Activated naive CD4-positive, alpha-beta T cell treated with anti-CD3 and anti-CD28 coated beads for 36 hours (primary cell): ENCODE measurements around the gene SNX15. TPM values are rescaled to one million over a fixed set of nuclear protein-coding genes. Genes with fewer than 3 reads are reported as not detected.

Experiments used
- CTCF ChIA-PET: fragments of 350-600 bp; sonication (Branson Sonifier 250); formaldehyde crosslinking; loops from one replicate; lab custom pipeline; 2021; ENCODE audit warnings: antibody characterized with exemption; lab: Charles Lee
- DNase-seq: peaks from one replicate; pipeline ENCODE4 v3.0.0-alpha.2; 2020
- H3K27ac Mint-ChIP-seq: one replicate; pipeline ENCODE4 v1.8.0; 2021; ENCODE audit warnings: mild to moderate bottlenecking, mixed read lengths
- H3K27me3 Mint-ChIP-seq: one replicate; pipeline ENCODE4 v1.8.0; 2021; ENCODE audit warnings: low read depth, mixed read lengths
- H3K36me3 Mint-ChIP-seq: one replicate; pipeline ENCODE4 v1.8.0; 2021; ENCODE audit warnings: low read depth, mixed read lengths
- H3K4me1 Mint-ChIP-seq: one replicate; pipeline ENCODE4 v1.8.0; 2021; ENCODE audit warnings: low read depth, mixed read lengths
- H3K4me3 Mint-ChIP-seq: one replicate; pipeline ENCODE4 v1.8.0; 2021; ENCODE audit warnings: mild to moderate bottlenecking, moderate library complexity, mixed read lengths
- H3K9me3 Mint-ChIP-seq: one replicate; pipeline ENCODE4 v1.8.0; 2021; ENCODE audit warnings: mixed read lengths
- intact Hi-C: fragments of 100-400 bp; cut with micrococcal nuclease; formaldehyde crosslinking; loops from one replicate; pipeline ENCODE4 v1.15.1; 2023
- microRNA-seq: library from miRNA; unstranded; fragments of <30 nt; microRNA quantifications from one replicate; pipeline ENCODE4 v1.2.0, GENCODE V29; 2022; ENCODE audit warnings: borderline microRNAs expressed, borderline replicate concordance
- total RNA-seq, 2 experiments: library from RNA; stranded (reverse); gene quantifications; one replicate each; pipeline ENCODE4 v1.2.3, GENCODE V29; 2021

The SNX15 gene
- total RNA-seq, 2 experiments from 2014 or later: 8.9 to 9.4 TPM

DNA sequence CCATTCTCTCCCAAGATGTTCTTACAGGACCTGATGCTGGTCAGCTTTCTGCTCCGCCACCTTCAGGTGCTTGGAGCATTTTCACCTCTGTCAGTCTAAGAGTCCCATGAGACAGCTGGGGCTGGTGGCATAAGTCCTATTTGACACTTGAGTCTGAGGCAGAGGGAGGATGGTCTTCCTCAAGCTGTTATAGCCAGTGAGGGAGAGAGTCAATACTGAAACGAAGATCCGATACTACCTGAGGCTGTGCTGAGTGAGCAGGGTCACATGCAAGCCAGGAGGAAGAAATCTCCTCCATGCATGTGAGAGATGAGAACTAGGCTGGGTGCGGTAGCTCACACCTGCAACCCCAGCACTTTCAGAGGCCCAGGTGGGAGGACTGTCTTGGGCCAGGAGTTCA, 62.4 kb downstream of the SNX15 start:
- CTCF ChIA-PET: interaction anchor here (0.7 kb wide), 1 partner anchor 21 kb away, joined by 3 read pairs; no protein-coding TSS in a partner anchor
- Mint-ChIP-seq H3K4me3 (no peak overlapping the region), H3K9me3 (no peaks in the 10 kb centered on the region), H3K27me3 (no peaks in the 10 kb centered on the region), H3K27ac (no peak overlapping the region), H3K4me1 (peaks cover 10% of the 10 kb centered on the region), H3K36me3 (peaks cover 15% of the 10 kb centered on the region)
- intact Hi-C loops: loop anchor here (10.0 kb wide), 1 partner anchor 845 kb away; the partner anchor contains the start of genes FKBP2 and PPP1R14B
- DNase-seq: no peak

Small RNA genes within 50 kb of the gene (microRNA-seq; reads per million reads assigned to microRNA genes)
- not detected for gene MIR6879

Other genes starting within 250 kb of the SNX15 start
- gene SF1, start 248.9 kb upstream of the SNX15 start, total RNA-seq: 100 to 1,000 TPM; 303 to 320 TPM
- gene MAP4K2, start 224.2 kb upstream of the SNX15 start, total RNA-seq: 10 to 100 TPM; 69.5 to 73.9 TPM
- 10 to 100 TPM; 23.9 TPM for gene MEN1, start 216.9 kb upstream of the SNX15 start, total RNA-seq
- gene CDC42BPG, start 182.8 kb upstream of the SNX15 start, total RNA-seq: under 1 TPM; 0.32 to 0.41 TPM
- 100 to 1,000 TPM; 124 to 132 TPM for gene EHD1, start 148.8 kb upstream of the SNX15 start, total RNA-seq
- gene ATG2A, start 110.2 kb upstream of the SNX15 start, total RNA-seq: 10 to 100 TPM; 15.1 to 16.3 TPM
- 1 to 10 TPM; 3.3 to 4.6 TPM for gene PPP2R5B, start 102.8 kb upstream of the SNX15 start, total RNA-seq
- gene GPHA2, start 91.5 kb upstream of the SNX15 start, total RNA-seq: not detected
- gene MAJIN, start 55.3 kb upstream of the SNX15 start, total RNA-seq: under 1 TPM; 0.29 to 0.37 TPM
- gene BATF2, start 30.5 kb upstream of the SNX15 start, total RNA-seq: not detected
- 100 to 1,000 TPM; 134 to 135 TPM for gene ARL2, start 13.3 kb upstream of the SNX15 start, total RNA-seq
- 10 to 100 TPM; 19.2 to 20.3 TPM for gene SAC3D1, start 13.8 kb downstream of the SNX15 start, total RNA-seq
- 10 to 100 TPM in 1 of 2 experiments, 1 to 10 TPM in 1; 8.5 to 10.2 TPM for gene NAALADL1, start 31.1 kb downstream of the SNX15 start, total RNA-seq
- gene CDCA5, start 56.6 kb downstream of the SNX15 start, total RNA-seq: 100 to 1,000 TPM; 169 to 174 TPM
- gene ZFPL1, start 56.8 kb downstream of the SNX15 start, total RNA-seq: 10 to 100 TPM; 24.2 to 25.6 TPM
- gene VPS51, start 68.8 kb downstream of the SNX15 start, total RNA-seq: 10 to 100 TPM; 90.8 to 96.0 TPM
- gene TM7SF2, start 84.4 kb downstream of the SNX15 start, total RNA-seq: 10 to 100 TPM; 10.9 to 11.9 TPM
- gene ZNHIT2, start 90.3 kb downstream of the SNX15 start, total RNA-seq: 1 to 10 TPM; 5.6 to 6.1 TPM
- 1,000 to 10,000 TPM; 1,272 to 1,294 TPM for gene FAU, start 94.7 kb downstream of the SNX15 start, total RNA-seq
- gene MRPL49, start 94.9 kb downstream of the SNX15 start, total RNA-seq: 10 to 100 TPM; 49.3 to 51.6 TPM
- 10 to 100 TPM; 19.0 to 19.2 TPM for gene SYVN1, start 107.1 kb downstream of the SNX15 start, total RNA-seq
- gene SPDYC, start 142.8 kb downstream of the SNX15 start, total RNA-seq: not detected
- 10 to 100 TPM; 68.5 to 73.5 TPM for gene CAPN1, start 154.5 kb downstream of the SNX15 start, total RNA-seq
- 10 to 100 TPM; 65.1 to 67.0 TPM for gene POLA2, start 234.5 kb downstream of the SNX15 start, total RNA-seq